ENCODE measurements around the gene PPP2R3A. TPM values are rescaled to one million over a fixed set of nuclear protein-coding genes. Genes with fewer than 3 reads are reported as not detected.

Gene PPP2R3A
- total RNA-seq, 2 experiments from 2014 or later, result 0.44 to 0.49 TPM

DNA sequence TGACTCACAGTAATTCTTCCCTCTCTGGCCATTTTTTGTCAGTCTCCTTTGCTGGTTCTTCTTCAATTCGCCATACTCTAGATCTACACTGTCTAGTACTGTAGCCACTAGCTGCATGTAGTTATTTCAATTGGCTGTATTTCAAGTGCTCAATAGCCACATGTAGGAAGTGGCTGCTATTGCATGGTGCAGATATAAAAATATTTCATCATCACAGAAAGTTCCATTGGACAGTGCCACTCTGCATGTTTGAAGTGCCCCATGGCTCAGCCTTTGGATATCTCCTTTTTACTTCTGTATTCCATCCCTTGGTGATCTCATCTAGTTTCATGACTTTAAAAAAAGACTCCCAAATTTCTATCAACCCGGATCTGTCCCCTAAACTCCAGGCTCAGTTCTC is 22.1 kb downstream of the PPP2R3A start:
- H3K9me3 Mint-ChIP-seq, result no peaks in the 10 kb centered on the region
- peaks cover 6% of the 10 kb centered on the region for H3K27me3 Mint-ChIP-seq
- H3K4me3 Mint-ChIP-seq, result no peak overlapping the region
- H3K4me1 Mint-ChIP-seq, result peaks cover 12% of the 10 kb centered on the region
- no peak for DNase-seq
- H3K36me3 Mint-ChIP-seq, result no peaks in the 10 kb centered on the region
- no peak overlapping the region for H3K27ac Mint-ChIP-seq

DNA sequence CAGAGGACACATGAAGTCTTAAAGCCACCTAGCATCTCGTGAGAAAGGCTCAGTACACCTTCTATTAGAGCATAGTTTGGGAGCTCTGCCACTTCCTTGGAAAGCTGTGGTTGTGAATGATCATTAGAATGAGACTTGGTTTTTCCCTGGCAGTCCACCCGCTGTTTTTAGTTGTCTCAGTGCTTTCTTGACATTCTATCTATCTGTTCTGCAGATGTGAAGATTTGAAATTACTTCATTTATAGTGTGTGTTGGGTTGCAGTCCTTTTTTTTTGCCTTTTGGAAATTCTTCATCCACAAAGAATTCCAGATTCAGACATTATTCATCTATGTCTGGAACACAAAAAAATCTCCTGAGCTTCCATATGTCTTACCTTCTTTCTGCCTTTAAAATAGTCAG is 23.7 kb downstream of the PPP2R3A start:
- Mint-ChIP-seq H3K27ac (no peak overlapping the region), H3K4me1 (peaks cover 13% of the 10 kb centered on the region), H3K36me3 (no peaks in the 10 kb centered on the region), H3K27me3 (peaks cover 7% of the 10 kb centered on the region), H3K9me3 (no peaks in the 10 kb centered on the region), H3K4me3 (no peak overlapping the region)
- no peak for DNase-seq

DNA sequence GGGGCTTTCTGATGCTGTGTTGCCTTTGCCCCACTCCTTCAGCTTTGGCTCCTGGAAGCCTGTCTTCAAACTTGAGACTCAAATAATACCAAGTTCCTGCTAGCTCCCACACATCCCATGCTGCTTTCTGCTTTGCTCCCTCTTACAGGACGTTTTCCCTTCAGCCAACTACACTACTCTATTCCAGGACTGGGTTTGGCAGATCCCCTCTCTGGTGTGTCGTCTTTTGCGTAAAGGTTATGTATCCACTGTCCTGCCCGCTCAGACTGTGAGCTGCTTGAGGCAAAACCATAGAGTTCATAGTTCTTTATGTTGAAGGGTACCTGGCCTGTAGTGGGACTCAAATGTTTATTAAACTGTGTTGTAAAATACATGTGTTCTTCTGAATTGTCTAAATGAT is 25.4 kb downstream of the PPP2R3A start:
- H3K4me1 Mint-ChIP-seq, result peaks cover 13% of the 10 kb centered on the region
- H3K36me3 Mint-ChIP-seq, result no peaks in the 10 kb centered on the region
- H3K4me3 Mint-ChIP-seq, result no peak overlapping the region
- H3K27me3 Mint-ChIP-seq, result peaks cover 7% of the 10 kb centered on the region
- H3K9me3 Mint-ChIP-seq, result no peaks in the 10 kb centered on the region
- no peak overlapping the region for H3K27ac Mint-ChIP-seq
- no peak for DNase-seq

DNA sequence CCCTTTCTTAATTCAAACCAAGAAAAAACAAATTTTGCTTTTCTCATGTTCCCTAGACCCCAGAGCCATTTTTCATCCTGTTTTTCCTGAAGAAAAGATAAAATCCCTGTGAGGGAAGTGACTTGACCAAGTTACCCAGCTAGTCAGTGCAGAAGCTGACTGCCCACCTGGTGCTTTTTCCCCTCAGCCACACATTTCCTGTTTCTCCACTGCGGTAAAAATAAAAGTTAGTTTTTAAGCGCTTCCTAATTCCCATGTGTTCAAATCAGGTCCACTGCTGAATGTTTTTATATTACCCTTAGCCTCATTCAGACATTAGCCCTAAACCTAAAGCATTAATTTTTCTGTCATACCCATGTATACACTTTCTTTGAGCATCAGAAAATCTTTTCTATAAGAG is 26.1 kb downstream of the PPP2R3A start:
- no peak for DNase-seq
- H3K4me3 Mint-ChIP-seq, result no peak overlapping the region
- H3K9me3 Mint-ChIP-seq, result no peaks in the 10 kb centered on the region
- H3K36me3 Mint-ChIP-seq, result no peaks in the 10 kb centered on the region
- H3K27me3 Mint-ChIP-seq, result peaks cover 7% of the 10 kb centered on the region
- peaks cover 13% of the 10 kb centered on the region for H3K4me1 Mint-ChIP-seq
- H3K27ac Mint-ChIP-seq, result peak overlapping the region; percentile 30

DNA sequence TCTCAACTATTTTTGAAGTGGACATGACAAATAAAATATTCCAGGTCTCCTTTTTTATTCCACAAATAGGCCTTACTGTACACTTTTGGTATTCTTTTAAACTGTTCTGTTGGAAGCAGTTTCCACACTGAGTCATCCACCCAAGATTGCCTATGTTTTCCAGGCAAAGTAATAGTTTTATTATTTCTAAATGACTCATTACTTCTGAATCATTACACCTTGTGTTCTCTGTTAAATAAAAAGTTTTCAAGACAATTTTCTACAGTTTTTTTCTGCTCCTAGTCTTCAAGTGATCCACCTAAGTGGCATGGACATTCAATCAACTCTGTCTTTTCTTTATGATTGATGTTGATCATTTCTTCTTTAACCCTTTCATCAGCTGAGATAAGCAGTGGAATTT is 26.5 kb downstream of the PPP2R3A start:
- H3K4me1 Mint-ChIP-seq, result peaks cover 13% of the 10 kb centered on the region

DNA sequence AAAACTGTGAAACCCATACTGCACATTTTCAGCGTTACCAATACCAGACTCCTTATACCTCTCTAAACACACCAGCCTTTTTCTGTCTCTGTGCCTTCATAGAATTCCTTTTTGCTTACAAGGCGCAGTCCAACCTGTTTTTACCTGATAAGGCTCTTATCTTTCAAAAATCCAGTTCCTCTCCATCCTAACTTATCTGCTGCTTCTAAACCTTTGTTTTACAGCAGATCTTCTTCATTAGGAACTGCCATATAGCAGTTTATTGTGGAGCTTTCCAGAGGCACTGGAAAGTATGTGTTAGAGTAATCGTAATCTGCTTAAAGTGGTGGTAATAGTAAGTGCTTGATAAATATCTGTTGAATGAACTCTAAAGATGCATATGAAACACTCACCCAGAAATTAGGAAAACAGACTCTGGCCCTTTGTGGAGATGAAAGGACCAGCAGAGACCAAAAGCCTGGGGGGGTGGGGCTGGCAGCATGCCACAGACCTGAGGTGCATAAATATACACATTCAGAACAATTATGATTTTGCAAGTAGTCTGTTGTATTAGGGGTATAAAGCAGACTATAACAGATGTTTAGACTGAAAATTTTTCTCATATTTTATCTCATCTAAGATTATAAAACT is 29.3 kb downstream of the PPP2R3A start:
- Mint-ChIP-seq H3K27me3 (peaks cover 9% of the 10 kb centered on the region), H3K27ac (no peak overlapping the region), H3K4me3 (no peak overlapping the region), H3K36me3 (no peaks in the 10 kb centered on the region), H3K9me3 (no peaks in the 10 kb centered on the region), H3K4me1 (peaks cover 13% of the 10 kb centered on the region)
- DNase-seq, result no peak

More for the DNA sequence above, 26.5 kb downstream of the PPP2R3A start:
- H3K4me3 Mint-ChIP-seq, result no peak overlapping the region
- no peaks in the 10 kb centered on the region for H3K36me3 Mint-ChIP-seq
- no peak for DNase-seq
- no peak overlapping the region for H3K27ac Mint-ChIP-seq
- H3K27me3 Mint-ChIP-seq, result peaks cover 7% of the 10 kb centered on the region
- H3K9me3 Mint-ChIP-seq, result no peaks in the 10 kb centered on the region

DNA sequence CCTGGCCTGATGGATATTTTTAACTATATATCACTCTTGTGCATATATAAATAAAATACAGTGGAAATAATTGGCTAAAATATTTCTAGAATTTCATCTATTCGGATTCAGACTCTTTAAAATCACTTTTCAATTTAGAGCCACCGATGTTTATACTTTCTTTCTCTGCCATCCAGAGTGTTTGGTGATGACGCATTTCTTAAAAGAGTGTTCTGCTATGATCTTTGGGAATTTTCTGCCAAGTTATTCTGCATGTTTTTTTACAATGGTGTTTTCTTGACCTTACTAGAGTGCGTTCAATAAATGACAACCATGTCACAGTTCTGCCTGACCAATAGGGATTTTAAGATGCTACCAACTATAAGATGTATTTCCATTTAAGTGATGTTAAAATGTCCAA is 30.2 kb downstream of the PPP2R3A start:
- no peak for DNase-seq
- Mint-ChIP-seq H3K4me1 (peaks cover 13% of the 10 kb centered on the region), H3K27ac (no peak overlapping the region), H3K27me3 (peaks cover 10% of the 10 kb centered on the region), H3K4me3 (no peak overlapping the region), H3K36me3 (no peaks in the 10 kb centered on the region), H3K9me3 (no peaks in the 10 kb centered on the region)

DNA sequence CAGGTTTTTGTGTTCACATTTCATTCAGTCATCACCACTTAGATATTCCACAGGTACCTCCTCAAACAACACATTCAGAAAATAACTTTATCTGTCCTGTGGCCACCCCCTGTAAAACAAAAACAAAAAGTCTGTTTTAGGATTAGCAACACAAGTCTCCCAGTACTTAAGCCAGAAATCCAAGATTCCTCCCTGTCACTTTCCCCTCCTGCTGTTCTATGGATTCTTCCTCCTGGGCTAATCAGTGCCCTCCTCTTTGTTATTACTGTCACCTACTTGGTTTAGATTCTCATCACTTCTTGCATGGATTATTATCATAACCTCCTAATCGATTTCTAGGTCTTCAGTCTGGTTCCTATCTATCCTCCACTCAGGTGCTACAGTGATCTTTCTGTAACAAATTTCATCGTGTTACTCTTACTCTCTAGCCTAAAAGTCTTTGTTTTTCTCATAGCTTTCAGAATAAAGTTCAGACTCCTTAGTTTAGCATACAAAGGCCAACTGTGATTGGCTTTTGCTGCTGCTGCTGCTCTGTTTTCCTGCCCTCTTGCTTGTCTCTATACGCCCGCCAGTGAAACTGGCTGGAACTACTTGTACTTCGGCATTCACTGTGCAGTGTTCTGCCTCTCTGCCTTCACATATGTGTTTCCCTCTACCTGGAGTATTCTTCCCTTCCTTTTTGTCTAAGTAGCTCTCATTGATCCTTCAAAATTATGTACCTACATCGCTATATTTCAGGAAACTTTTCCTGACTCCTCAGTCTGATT is 32.2 kb downstream of the PPP2R3A start:
- Mint-ChIP-seq H3K36me3 (no peaks in the 10 kb centered on the region), H3K9me3 (no peaks in the 10 kb centered on the region), H3K27ac (no peak overlapping the region), H3K4me1 (peaks cover under 1% of the 10 kb centered on the region), H3K27me3 (peaks cover 4% of the 10 kb centered on the region), H3K4me3 (no peak overlapping the region)
- no peak for DNase-seq

DNA sequence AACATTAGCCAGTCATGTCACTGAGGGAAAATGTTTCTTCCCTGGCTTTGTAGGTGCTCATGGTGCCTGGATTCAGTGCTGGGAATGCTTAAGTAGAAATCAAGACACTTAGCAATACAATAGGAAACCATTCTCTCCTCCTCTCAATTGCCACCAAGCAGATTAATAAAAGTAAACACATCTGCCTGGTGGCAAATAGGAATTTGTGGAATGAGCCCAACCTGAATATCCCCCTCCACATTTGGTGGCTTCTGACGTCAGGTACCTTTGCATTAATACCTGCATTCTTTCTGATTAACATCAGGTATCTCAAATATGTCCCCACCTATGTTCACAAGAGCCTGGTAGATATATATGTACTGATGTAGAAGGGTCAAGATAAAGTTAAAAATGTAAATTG is 42.7 kb downstream of the PPP2R3A start:
- no peak overlapping the region for H3K27ac Mint-ChIP-seq
- H3K4me3 Mint-ChIP-seq, result no peak overlapping the region
- no peaks in the 10 kb centered on the region for H3K9me3 Mint-ChIP-seq
- no peaks in the 10 kb centered on the region for H3K36me3 Mint-ChIP-seq
- no peak for DNase-seq
- no peaks in the 10 kb centered on the region for H3K4me1 Mint-ChIP-seq
- H3K27me3 Mint-ChIP-seq, result no peaks in the 10 kb centered on the region

DNA sequence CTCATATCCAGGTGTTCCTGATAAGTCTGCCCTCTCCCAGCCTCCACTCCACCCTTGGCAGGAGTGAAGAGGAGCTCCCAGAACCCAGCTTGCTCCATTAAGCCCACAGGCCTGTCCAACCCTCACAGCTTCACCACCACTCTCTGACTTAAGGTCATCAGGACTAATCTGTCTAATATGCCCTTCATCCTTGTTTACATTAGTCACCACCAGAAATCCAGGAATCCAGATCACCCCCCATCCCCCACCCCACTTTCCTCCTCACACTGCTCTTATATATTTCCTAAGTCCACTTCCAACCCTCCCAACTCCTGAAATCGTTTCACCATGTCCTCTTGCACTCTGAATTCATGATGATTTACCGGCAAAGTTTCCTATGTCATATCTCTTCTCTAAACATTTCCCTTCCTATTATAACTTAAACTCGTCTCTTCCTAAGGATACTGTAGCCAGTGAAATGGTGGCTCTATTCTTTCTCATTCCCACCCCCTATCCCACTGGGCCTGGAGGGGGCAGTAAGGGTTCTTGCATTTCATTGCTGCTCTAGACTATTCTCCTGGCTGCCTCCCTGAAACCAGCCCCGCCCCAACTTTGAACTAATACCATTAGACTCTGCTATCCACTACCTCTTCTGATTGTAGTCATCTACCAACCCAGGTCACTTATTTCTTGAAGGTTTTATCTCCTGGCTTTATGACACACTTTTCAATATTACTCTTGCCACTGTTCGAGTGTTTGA is 43.4 kb downstream of the PPP2R3A start:
- H3K27ac Mint-ChIP-seq, result no peak overlapping the region
- H3K4me1 Mint-ChIP-seq, result no peaks in the 10 kb centered on the region
- no peak overlapping the region for H3K4me3 Mint-ChIP-seq
- no peak for DNase-seq
- no peaks in the 10 kb centered on the region for H3K9me3 Mint-ChIP-seq
- H3K27me3 Mint-ChIP-seq, result no peaks in the 10 kb centered on the region
- H3K36me3 Mint-ChIP-seq, result no peaks in the 10 kb centered on the region

DNA sequence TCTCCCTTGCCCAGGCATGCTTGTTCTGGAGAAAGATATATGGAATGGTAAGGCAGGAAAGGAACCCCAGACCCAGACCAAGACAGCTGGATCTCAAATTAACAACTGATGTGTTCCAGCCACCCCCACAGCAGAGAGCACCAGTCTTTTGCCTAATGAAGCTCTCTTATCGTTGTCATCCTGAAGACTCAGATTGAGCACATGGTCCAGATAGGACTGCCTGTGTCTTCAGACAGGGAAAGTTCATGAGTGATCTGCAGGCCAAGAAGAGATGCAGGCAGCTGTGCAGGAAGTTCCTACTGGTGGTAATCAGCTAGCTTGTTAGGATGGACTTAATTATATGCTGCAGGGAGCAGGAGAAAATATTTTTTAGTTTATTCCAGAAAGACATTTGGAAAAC is 53.3 kb downstream of the PPP2R3A start:
- no peak overlapping the region for H3K27ac Mint-ChIP-seq
- H3K27me3 Mint-ChIP-seq, result peaks cover 5% of the 10 kb centered on the region
- H3K4me3 Mint-ChIP-seq, result no peak overlapping the region
- DNase-seq, result no peak
- H3K36me3 Mint-ChIP-seq, result no peaks in the 10 kb centered on the region
- H3K4me1 Mint-ChIP-seq, result no peaks in the 10 kb centered on the region
- peaks cover 4% of the 10 kb centered on the region for H3K9me3 Mint-ChIP-seq

DNA sequence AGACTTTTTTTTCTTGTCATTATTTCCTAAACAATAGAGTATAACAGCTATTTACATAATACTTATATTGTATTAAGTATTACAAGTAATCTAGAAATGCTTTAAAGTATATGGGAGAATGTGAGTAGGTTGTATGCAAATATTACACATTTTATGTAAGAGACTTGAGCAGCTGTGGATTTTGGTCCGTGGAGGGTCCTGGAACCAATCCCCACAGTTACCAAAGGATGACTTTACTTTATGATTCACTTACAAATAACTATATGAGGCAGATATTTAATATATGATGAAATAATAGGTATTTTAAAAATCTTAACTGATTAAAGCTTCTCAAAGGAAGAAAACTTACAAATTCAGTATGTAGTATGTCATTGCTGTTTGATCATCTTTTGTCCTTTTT is 56.3 kb downstream of the PPP2R3A start:
- Mint-ChIP-seq H3K4me3 (no peak overlapping the region), H3K27me3 (peaks cover 8% of the 10 kb centered on the region), H3K4me1 (no peaks in the 10 kb centered on the region), H3K27ac (no peak overlapping the region), H3K36me3 (no peaks in the 10 kb centered on the region), H3K9me3 (no peaks in the 10 kb centered on the region)
- DNase-seq, result no peak

DNA sequence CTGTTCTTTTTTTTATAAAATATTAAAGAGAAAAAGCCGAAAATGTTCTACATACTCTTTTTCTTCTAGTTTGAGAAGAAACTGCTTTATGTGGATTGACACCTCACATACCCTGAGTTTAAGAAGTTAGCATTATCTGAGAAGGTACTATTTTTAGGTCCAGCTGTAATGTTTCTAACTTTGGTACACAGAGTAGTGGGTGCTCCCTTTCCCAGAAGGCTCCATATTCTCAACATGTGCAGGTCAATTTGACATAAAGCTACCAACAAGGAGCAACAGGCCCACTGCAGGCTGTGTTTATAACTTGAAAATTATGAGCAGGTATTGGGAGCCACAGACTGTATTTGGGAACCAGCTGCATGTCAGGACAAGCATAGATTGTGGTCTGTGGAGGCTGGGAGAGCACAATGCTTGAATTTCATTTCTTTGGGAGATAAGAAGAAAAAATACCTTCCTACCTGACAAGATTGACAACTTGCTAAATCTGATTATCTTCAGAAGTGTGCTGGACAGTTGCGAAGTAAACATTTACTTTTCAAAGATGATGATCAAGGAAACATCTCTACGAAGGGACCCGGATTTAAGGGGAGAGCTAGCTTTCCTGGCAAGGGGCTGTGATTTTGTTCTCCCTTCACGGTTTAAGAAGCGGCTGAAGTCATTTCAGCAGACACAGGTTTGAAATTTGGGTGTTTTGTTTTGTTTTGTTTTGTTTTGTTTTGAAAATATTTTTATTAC is 57.2 kb downstream of the PPP2R3A start:
- Mint-ChIP-seq H3K27ac (no peak overlapping the region), H3K27me3 (peaks cover 8% of the 10 kb centered on the region), H3K4me3 (no peak overlapping the region), H3K36me3 (no peaks in the 10 kb centered on the region), H3K9me3 (no peaks in the 10 kb centered on the region), H3K4me1 (no peaks in the 10 kb centered on the region)
- no peak for DNase-seq

DNA sequence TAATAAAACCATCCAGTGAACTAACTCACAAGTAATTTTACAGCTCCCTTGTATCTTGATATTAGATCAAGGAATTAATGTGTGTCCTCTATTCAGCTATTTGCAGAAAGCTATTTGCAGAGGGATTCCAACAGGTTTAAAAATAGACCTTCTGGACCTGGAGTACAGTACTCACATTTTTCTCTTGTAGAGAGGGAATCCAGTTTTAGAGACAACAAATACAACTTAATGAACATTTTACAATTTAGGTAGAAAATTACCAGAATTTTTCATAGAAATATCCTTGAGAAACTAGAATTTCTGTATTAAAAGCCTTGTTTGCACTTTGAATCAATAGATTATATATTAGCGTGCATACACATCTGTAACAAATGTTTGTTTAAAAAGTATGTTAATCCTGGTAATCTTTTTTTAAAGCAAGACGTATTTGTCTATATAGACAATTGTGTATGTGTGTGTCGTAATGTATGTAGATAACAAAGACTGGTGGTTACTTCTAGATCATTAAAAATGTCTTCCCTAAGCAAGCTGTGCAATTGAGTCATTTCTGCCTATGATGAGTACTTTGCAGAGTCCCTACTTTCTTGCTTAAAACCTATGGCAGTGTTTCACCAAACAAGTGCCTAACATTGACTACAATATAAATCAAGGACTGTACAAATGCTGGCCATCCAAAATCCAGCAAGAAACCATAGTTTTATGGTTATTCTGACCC is 57.9 kb downstream of the PPP2R3A start:
- H3K9me3 Mint-ChIP-seq, result no peaks in the 10 kb centered on the region

More for the DNA sequence above, 57.9 kb downstream of the PPP2R3A start:
- H3K27me3 Mint-ChIP-seq, result peaks cover 8% of the 10 kb centered on the region
- no peak overlapping the region for H3K4me3 Mint-ChIP-seq
- H3K27ac Mint-ChIP-seq, result no peak overlapping the region
- DNase-seq, result no peak
- H3K4me1 Mint-ChIP-seq, result no peaks in the 10 kb centered on the region
- no peaks in the 10 kb centered on the region for H3K36me3 Mint-ChIP-seq

All from activated naive CD8-positive, alpha-beta T cell treated with anti-CD3 and anti-CD28 coated beads for 36 hours (primary cell).